ENCODE data around the gene CDH8. TPM values are rescaled to one million over a fixed set of nuclear protein-coding genes. Genes with fewer than 3 reads are reported as not detected.

The CDH8 gene
- total RNA-seq, 1 donor from 2014 or later: 0.69 TPM

GRCh38 chr16:61831351-61831917, 204.8 kb downstream of the CDH8 start:
- no peaks in the 10 kb centered on the region for H3K36me3 Mint-ChIP-seq (ENCODE audit: low read depth)
- no peak overlapping the region for H3K27ac Mint-ChIP-seq
- H3K4me1 Mint-ChIP-seq: no peaks in the 10 kb centered on the region
- TF ChIP-seq, protein P1, sequence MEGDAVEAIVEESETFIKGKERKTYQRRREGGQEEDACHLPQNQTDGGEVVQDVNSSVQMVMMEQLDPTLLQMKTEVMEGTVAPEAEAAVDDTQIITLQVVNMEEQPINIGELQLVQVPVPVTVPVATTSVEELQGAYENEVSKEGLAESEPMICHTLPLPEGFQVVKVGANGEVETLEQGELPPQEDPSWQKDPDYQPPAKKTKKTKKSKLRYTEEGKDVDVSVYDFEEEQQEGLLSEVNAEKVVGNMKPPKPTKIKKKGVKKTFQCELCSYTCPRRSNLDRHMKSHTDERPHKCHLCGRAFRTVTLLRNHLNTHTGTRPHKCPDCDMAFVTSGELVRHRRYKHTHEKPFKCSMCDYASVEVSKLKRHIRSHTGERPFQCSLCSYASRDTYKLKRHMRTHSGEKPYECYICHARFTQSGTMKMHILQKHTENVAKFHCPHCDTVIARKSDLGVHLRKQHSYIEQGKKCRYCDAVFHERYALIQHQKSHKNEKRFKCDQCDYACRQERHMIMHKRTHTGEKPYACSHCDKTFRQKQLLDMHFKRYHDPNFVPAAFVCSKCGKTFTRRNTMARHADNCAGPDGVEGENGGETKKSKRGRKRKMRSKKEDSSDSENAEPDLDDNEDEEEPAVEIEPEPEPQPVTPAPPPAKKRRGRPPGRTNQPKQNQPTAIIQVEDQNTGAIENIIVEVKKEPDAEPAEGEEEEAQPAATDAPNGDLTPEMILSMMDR (IDR thresholded peaks at IDR 0.05): no peak
- no peak for ATAC-seq (ENCODE audit: low read depth)
- ChIA-PET POLR2A (no interaction called here), CTCF (no interaction called here)
- intact Hi-C loops (cut with micrococcal nuclease): loop anchor here (10.0 kb wide), 1 partner anchor 63 kb away; no protein-coding TSS in a partner anchor
- no peak for DNase-seq
- H3K9me3 Mint-ChIP-seq: peaks cover 4% of the 10 kb centered on the region
- H3K27me3 Mint-ChIP-seq: no peaks in the 10 kb centered on the region
- no peak overlapping the region for H3K4me3 Mint-ChIP-seq

DNA sequence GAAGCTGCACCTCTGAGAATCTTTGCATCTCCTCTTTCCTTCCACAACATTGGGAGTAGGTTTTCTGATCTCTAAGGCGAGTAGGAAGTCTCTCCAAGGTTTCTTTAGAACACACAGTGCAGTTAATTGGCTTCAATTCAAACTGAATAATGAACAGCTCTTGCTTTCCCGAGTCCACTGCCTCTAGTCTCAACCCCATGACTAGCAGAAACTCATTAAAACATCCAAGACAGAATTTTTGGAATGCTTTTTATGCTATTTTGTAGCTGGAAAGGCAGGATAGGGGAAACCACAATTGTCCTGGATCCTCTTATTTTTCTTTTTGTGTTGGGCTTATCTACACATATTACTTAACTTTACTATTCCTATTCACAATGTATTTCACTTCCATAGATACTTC, 206.6 kb downstream of the CDH8 start:
- H3K27me3 Mint-ChIP-seq: no peaks in the 10 kb centered on the region
- ChIA-PET POLR2A (no interaction called here), CTCF (no interaction called here)
- intact Hi-C loops (cut with micrococcal nuclease): loop anchor here (10.0 kb wide), 1 partner anchor 65 kb away; no protein-coding TSS in a partner anchor
- H3K4me3 Mint-ChIP-seq: no peak overlapping the region
- no peaks in the 10 kb centered on the region for H3K4me1 Mint-ChIP-seq
- TF ChIP-seq, protein P1 (IDR thresholded peaks at IDR 0.05): no peak
- ATAC-seq (ENCODE audit: low read depth) (no peak), DNase-seq (no peak)
- peaks cover 2% of the 10 kb centered on the region for H3K9me3 Mint-ChIP-seq
- no peak overlapping the region for H3K27ac Mint-ChIP-seq
- no peaks in the 10 kb centered on the region for H3K36me3 Mint-ChIP-seq (ENCODE audit: low read depth)

DNA sequence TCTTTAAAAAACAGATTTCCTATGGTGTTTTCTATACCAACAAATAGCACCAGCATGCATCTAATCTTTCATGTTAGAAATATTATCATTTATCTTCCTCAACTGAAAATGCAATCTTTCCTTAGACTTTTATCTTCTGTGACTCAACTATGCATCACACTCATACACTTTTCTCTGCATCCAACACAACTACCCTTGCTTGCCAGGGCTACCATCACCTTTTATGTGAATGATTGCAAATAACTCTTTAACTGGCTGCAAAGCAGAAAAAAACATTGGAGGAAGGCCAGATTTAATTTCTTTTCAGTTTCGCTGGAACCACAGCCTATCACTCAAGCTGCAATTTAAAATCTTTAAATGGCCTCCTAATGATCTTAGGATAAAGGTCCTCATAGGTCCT, 212.9 kb downstream of the CDH8 start:
- no peaks in the 10 kb centered on the region for H3K27me3 Mint-ChIP-seq
- ATAC-seq (ENCODE audit: low read depth): no peak
- TF ChIP-seq, protein P1 (IDR thresholded peaks at IDR 0.05): no peak
- no peaks in the 10 kb centered on the region for H3K36me3 Mint-ChIP-seq (ENCODE audit: low read depth)
- ChIA-PET POLR2A (no interaction called here), CTCF (no interaction called here)
- H3K27ac Mint-ChIP-seq: no peak overlapping the region
- DNase-seq: no peak
- peaks cover 4% of the 10 kb centered on the region for H3K9me3 Mint-ChIP-seq
- H3K4me1 Mint-ChIP-seq: no peaks in the 10 kb centered on the region
- H3K4me3 Mint-ChIP-seq: no peak overlapping the region
- intact Hi-C loops (cut with micrococcal nuclease): no loop called here

GRCh38 chr16:61820820-61821219, 215.4 kb downstream of the CDH8 start:
- H3K4me1 Mint-ChIP-seq: no peaks in the 10 kb centered on the region
- DNase-seq (no peak), ATAC-seq (ENCODE audit: low read depth) (no peak)
- H3K9me3 Mint-ChIP-seq: peaks cover 4% of the 10 kb centered on the region
- no peaks in the 10 kb centered on the region for H3K36me3 Mint-ChIP-seq (ENCODE audit: low read depth)
- TF ChIP-seq, protein P1 (IDR thresholded peaks at IDR 0.05): no peak
- H3K27me3 Mint-ChIP-seq: no peaks in the 10 kb centered on the region
- intact Hi-C loops (cut with micrococcal nuclease): no loop called here
- no peak overlapping the region for H3K27ac Mint-ChIP-seq
- CTCF ChIA-PET: no interaction called here
- POLR2A ChIA-PET: no interaction called here
- H3K4me3 Mint-ChIP-seq: no peak overlapping the region

- Mint-ChIP-seq H3K27me3 (no peaks in the 10 kb centered on the region), H3K9me3 (peaks cover 4% of the 10 kb centered on the region), H3K4me3 (no peak overlapping the region), H3K4me1 (no peaks in the 10 kb centered on the region), H3K27ac (no peak overlapping the region), H3K36me3 (ENCODE audit: low read depth) (no peaks in the 10 kb centered on the region)
- TF ChIP-seq, protein P1 (IDR thresholded peaks at IDR 0.05): no peak
- intact Hi-C loops (cut with micrococcal nuclease): no loop called here
- no peak for ATAC-seq (ENCODE audit: low read depth)
- no peak for DNase-seq
- ChIA-PET CTCF (no interaction called here), POLR2A (no interaction called here)
Measured at GRCh38 chr16:61820398-61820797, 215.8 kb downstream of the CDH8 start.
